Stimulated activated CD4-positive, alpha-beta T cell treated with anti-CD3 and anti-CD28 coated beads, Interleukin-1b, Interleukin-23, amount 100 ng/mL, for 24 hours (primary cell): Measurements from ENCODE around the gene PPP3CB.
"Not testable (repeated sequence)": the region's sequence is repeated elsewhere in the genome, so short reads cannot be mapped to it uniquely, and the experiment has no call there.

ENCODE experiments used
- DNase-seq, 4 experiments: peaks; one replicate each; pipeline ENCODE4 v3.0.0-alpha.2; 2020; ENCODE audit warnings: low read depth in 4 of 4, low spot score in 1 of 4

PPP3CB gene

DNA sequence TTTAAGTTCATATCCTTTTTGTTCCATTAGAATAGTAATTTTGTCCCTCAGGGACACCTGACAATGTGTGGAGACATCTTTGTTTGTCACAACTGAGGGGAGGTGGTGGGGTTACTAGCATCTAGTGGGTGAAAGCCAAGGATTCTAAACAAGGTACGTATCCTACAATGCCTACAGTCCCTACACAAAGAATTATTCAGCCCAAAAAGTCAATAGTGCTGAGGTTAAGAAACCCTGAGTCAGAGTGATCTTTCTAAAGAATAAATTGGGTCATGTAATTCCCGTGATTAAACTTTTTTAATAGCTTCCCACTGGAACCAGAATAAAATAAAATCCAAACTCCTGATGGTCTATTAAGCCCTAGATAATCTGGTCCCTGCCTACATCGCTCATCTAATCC, 79.3 kb downstream of the PPP3CB start:
- no peak for DNase-seq

DNA sequence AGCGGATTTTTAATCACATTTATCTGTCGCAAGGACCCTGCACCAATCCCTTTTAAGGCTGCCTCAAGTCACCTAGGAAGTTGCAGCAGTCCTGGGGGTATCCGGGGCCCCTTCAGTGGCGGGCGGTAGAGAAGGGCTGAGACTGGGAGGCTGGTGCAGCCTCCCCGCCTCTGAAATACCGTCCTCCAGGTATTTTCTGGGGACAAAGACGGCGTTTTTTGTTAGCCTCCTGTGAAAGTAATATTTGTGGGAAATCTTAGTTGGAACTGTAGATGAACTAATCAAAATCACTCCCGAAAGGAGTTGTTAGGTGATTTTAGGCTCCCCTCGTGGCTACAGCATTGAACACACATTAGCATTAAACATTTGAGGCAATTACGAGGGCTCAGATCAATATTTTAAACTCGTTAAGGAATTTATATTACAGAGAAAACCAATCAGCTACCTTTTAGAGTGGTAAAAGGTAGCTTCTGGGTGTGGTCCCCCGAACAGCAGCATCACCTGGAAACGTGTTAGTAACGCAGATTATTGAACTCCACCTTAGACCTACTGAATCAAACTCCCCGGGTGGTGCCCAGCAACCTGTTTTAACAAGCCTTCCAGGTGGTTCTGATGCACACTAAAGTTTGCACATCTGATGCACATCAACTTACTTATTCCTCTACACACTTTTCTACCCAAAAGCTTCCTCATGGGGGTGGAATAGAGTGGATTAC, 81.4 kb downstream of the PPP3CB start:
- no peak for DNase-seq

DNA sequence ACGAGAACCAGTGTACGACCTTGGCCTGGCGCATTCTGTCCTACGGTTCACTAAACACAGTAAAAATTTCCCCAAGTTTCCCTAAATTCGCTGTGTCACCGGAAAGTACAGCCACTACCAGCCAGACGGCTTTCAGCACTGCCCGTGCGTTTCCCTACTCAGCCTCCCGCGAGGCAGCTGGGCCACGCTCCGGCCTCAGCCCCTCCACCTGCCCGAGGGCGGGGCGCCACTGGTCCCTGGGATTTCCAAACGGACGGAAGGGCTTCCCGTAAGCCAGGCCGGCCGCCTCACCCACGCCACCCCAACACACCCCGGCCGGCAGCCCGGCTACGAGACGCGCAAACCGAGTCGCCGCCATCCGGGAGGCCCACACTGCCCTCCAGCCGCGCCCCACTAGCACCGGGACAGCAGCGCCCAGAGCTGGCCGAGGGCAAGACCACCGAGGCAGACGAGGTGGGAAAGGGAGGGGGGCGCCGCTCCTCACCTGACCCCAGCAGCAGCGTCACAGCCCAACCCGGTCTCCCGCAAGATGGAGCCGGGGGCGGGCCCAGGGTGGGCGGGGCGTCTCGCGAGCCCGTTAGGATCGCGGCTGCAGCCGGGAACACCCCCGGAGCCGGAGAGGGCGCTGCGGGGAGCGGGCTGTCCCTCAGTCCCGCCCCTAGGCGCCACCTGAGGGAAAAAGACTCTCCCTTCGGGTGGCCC, 82.1 kb downstream of the PPP3CB start, which contains the start of gene ANXA7:
Gene ANXA7 (minus strand): TSS at position 531 of the 702 bp plus-strand sequence. CDS start 13,202 bp downstream, outside the sequence.
- peak; percentile 88 to 97 (median 91) for DNase-seq

DNA sequence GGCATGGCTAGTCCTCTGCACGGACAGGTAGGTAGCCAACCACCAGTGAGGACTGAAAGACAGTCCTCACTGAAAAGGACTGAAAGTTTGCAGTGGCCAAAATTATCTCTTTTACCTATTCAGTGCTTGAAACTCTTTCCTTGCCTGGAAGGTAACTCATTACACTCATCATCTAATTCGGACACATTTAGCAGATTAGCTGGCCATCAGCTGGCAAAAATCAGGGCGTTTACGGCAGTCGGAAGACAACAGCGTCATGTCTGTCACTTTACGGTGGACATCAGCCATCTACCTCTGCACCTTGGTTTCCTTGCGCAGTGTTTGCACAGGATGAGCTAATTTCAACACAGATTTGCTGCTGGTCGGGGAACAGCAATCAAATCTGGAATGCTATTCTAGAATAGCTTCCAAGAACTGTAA, 82.7 kb downstream of the PPP3CB start:
- DNase-seq, result peak in 2 of 4 experiments; percentile 16 to 17

DNA sequence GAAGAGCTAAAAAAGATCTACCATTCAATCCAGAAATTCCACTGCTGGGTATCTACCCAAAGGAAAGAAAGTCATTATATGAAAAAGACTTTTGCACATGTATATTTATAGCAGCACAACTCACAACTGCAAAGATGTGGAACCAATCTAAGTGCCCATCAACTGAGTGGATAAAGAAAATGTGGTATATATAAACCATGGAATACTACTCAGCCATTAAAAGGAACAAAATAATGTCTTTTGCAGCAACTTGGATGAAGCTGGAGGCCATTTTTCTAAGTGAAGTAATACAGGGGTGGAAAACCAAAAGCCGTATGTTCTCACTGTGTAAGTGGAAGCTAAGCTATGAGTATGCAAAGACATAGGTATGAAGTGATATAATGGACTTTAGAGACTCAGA, 84.9 kb downstream of the PPP3CB start:
- no peak for DNase-seq

DNA sequence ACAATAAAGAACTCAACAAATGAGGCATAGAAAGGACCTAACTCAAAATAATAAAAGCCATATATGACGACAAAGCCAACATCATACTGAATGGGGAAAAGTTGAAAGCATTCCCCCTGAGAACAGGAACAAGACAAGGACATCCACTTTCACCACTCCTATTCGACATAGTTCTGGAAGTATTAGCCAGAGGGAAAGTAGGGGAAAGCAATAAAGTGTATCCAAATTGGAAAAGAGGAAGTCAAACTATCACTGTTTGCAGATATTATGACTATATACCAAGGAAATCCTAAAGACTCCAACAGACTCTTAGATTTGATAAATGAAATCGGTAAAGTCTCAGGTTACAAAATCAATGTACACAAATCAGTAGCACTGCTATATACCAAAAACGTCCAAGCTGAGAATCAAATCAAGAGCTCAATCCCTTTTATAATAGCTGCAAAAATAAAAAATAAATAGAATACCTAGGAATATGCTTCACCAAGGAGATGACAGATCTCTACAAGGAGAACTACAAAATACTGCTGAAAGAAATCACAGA, 86.8 kb downstream of the PPP3CB start:
- no peak for DNase-seq

DNA sequence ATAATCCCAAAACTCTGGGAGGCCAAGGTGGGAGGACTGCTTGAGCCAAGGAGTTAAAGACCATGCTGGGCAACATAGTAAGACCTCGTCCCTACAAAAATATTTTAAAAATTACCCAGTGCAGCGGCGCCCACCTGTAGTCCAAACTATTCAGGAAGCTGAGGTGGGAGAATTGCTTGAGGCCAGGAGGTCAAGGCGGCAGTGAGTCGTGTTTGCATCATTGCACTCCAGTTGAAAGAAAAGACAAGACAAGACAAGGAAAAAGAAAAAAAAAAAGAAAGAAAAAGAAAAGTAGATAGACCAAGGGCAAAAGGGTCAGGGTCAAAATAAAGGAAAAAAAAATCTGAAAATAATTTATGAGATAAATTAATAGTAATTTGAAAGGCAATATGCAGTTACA, 87.8 kb downstream of the PPP3CB start:
- DNase-seq, result no peak

DNA sequence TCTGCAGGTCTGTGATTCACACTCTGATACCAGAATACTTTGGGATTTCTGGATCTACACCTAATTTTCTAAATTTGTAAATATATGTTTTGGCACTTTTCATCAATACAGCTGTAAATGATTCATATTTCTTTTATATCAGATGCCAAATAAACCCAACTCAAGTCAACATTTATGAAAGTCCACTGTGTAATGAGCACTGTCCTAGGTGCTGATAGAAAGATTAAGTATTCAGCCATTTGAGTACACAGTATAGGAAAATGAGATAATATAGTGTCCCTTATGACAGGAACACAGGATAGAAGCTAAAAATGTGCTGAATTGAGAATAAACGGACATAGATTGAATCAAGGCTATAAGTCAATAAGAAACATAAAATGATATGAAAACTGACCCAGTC, 88.3 kb downstream of the PPP3CB start:
- DNase-seq, result no peak

DNA sequence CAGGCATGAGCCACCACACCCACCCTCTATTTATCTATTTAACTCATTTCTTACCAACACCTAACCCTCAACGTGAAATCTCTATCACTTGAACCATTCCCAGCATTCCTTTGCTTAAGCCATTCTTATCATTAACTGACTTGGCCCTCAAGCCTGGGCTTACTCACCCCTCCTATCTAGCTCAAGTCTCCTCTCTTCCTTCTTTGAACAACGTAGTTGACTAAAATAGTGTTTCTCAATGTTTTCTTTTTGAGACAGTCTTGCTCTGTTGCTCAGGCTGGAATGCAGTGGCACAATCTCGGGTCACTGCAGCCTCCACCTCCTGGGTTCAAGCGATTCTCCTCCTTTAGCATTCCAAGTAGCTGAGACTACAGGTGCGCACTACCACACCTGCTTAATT, 89.0 kb downstream of the PPP3CB start:
- no peak for DNase-seq

DNA sequence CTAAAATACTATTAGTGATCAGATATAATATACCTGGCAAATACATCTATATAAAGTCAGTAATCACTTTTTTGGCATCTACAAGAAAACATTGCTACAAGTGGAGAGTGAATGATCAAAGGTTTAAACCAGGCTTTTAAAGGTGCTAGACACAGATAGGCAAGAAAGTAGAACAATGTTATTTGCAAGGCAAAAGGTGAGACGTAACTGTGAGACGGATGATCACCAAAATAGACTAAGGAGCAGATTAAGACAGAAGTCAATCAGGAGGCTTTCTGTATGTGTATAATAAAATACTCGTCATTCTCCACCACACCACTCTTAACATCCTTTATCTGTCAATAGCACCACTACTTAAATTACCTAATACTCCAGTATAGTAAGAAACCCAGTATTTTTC, 90.3 kb downstream of the PPP3CB start:
- no peak for DNase-seq

DNA sequence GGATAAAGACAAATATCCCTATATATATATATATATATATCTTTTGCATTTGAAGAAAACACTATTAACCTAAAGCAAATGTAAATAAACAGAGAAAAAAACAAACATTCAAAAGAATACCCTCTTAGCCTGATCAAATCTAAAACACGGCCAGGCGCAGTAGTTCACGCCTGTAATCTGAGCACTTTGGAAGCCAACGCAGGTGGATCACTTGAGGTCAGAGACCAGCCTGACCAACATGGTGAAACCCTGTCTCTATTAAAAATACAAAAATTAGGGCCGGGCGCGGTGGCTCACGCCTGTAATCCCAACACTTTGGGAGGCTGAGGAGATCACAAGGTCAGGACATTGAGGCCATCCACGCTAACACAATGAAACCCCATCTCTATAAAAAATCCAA, 91.1 kb downstream of the PPP3CB start:
- no peak for DNase-seq

DNA sequence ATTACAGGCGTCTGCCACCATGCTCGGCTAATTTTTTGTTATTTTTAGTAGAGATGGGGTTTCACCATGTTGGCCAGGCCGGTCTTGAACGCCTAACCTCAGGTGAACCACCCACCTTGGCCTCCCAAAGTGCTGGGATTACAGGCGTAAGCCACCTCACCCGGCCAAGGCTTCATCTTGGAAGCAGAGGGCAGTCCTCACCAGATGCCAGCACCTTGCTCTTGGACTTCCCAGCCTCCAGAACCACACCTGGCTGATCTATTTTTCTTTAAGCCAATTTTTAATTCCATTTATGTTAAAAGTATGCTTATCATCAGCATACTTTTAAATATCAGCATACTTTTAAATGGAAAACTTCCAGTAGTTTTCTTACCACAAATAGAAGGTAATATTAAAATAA, 94.2 kb downstream of the PPP3CB start:
- DNase-seq, result no peak

DNA sequence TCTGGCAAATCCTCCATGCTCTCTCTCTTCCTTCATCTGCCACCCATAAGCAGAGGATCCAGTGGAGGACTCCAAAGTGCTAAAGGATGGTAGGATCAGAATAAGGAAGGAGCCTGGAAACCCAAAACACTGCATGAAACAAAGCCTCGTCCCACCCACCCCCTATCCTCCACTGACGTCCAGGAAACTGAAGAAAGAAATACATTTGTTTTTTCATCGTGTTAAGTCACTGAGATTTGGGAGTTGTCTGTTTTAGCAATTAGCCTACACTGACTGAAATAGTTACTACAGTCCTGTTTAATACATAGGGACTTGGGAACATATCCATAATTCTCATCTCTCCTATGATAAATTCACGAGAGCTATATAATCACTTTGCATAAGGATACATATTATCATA, 96.8 kb downstream of the PPP3CB start:
- no peak for DNase-seq

DNA sequence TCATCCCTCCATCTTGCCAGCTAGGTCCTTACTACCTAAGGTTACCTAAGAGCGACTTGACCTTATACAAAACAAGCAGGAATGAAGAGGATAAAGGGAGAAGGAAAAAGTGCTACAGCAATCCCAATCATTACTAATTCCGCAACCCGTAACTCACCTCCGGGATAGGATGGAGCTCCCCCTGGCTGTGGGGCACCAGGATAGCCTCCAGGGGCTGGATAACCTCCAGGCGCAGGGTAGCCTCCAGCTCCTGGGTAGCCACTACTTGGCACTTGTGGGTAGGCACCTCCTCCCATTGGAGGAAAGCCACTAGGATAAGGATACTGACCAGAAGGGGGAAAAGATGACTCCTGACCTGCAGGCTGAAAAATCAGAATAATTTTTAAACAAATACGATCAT, 97.8 kb downstream of the PPP3CB start:
- no peak for DNase-seq

DNA sequence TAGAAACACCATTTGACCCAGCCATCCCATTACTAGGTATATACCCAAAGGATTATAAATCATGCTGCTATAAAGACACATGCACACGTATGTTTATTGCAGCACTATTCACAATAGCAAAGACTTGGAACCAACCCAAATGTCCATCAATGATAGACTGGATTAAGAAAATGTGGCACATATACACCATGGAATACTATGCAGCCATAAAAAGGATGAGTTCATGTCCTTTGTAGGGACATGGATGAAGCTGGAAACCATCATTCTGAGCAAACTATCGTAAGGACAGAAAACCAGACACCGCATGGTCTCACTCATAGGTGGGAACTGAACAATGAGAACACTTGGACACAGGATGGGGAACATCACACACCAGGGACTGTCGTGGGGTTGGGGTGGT, 101.5 kb downstream of the PPP3CB start:
- not testable (repeated sequence) for DNase-seq

DNA sequence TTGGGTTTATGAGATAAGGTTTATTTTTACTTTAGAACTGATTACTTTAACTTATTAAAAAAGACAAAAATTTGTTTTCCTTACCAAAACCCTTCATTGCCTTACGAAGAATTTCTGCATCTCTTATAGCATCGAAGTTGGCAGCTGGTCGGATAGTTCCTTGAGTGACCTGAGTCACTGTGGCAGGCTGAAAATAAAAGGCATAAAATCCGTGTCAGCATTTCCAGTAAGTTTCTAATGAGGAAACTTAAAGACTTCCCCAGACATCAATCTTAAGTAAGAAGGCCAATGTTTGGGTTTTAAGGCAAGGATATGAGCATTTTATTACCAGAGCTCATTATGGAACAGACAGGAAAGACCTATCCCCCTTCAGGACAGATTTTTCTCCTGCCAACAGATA, 107.6 kb downstream of the PPP3CB start:
- no peak for DNase-seq

DNA sequence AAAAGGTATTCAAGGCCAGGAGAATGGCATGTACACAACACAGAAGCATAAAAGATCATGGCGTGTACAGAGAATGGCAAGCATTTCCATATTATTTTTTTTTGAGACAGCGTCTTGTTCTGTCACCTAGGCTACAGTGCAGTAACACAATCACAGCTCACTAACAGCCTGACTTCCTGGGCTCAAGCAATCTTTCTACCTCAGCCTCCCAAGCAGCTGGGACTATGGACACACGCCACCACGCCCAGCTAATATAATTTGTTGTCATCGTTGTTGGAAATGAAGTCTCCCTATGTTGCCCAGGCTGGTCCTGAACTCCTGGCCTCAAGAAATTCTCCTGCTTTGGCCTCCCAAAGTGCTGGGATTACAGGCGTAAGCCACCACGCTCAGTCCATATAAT, 109.2 kb downstream of the PPP3CB start:
- no peak for DNase-seq
